H1 (cell line): Measurements from ENCODE around the gene CRABP2. TPM values are rescaled to one million over a fixed set of nuclear protein-coding genes. Genes with fewer than 3 reads are reported as not detected.

ENCODE experiments used
- POU5F1 ChIP-seq: IDR thresholded peaks from 2 replicates; pipeline ENCODE4 v1.6.1; 2011; ENCODE audit warnings: low read depth, mild to moderate bottlenecking, low read length, moderate library complexity
- RXRA ChIP-seq: IDR thresholded peaks from 2 replicates; pipeline ENCODE4 v1.6.1; 2011; ENCODE audit warnings: low read depth, mild to moderate bottlenecking, low read length, moderate library complexity; ENCODE audit not compliant: insufficient read depth
- SIN3A ChIP-seq, 2 experiments: IDR thresholded peaks in 1 of 2; conservative IDR thresholded peaks in 1 of 2; 2 replicates each; pipeline ENCODE4 v1.6.1; 2011 to 2012; ENCODE audit warnings: low read length in 2 of 2, improper control_type of control experiment in 1 of 2, low read depth in 1 of 2, mild to moderate bottlenecking in 1 of 2
- TCF12 ChIP-seq: IDR thresholded peaks from 2 replicates; pipeline ENCODE4 v1.6.1; 2011; ENCODE audit warnings: low read depth, mild to moderate bottlenecking, low read length
- polyA plus RNA-seq, 7 experiments: library from polyadenylated mRNA; depleted of rRNA in 3 of 7; stranded (reverse) in 5 of 7; unstranded in 2 of 7; fragments of >200 nt in 5 of 7; fragments of 200-250 nt in 2 of 7; gene quantifications; 1 replicate in 5 of 7; 2 replicates in 1 of 7; 4 replicates in 1 of 7; pipeline versions ENCODE4 v1.2.1 to v1.2.3, GENCODE V29; 2011 to 2013; ENCODE audit warnings: missing spikeins in 2 of 7, mixed read lengths in 2 of 7
- total RNA-seq: library from RNA; stranded (reverse); fragmentation: NEBNext Ultra II Directional; extraction: Animal tissue kit (Norgen Biotek cat#: 25700); gene quantifications from 2 replicates; pipeline ENCODE4 v1.2.1, GENCODE V29; 2021

Gene CRABP2
- total and polyA plus RNA-seq, 2 of the 8 experiments (the other 6 are each of a cell fraction or from before 2014, with no cell fraction given), result 69.2 to 119 TPM

DNA sequence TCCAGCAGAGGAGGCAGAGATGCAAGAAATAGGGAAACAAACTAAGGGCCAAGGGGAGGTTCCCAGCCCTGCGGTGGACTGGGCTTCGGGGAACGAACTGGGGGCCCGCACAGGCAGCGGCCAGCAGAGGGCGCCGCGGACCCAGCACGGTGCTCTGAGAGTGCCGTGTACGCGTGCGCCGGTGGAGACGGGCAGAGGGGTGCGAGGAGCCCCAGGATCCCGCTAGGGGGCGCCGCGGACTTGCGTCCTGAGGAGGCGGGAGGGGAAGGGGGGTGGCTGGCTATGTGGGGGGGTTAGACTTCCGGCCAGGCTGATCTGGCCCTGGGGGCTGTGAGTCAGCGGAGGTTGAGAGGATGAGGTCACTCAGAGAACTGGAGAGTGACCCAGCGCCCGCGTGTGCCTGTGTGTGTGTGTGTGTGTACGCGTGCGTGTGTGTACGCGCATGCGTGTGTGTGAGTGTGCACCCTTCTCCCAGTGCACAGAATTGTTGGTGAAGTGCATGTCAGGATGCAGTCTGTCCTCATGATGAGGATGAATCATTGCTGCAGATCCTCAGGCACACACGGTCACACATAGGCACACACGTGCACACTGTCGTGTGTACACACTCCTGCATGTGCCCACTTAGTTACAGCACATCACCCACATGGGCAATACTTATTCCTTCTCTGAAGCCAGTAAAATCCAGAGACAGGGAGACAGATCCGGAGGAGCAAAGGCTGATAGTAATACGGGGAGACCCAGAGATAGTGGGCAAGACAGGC lies 45.2 kb downstream of the CRABP2 start (continued):
- TF ChIP-seq TCF12 (0 out of 2 replicates have a peak, but pooled peaks have one; percentile 39), RXRA (0 out of 2 replicates have a peak, but pooled peaks have one; percentile 18), SIN3A (conservative IDR thresholded peaks at IDR 0.05 in 1 of 2, IDR thresholded peaks at IDR 0.05 in 1 of 2; ENCODE audit: low read depth in 1 of 2, low read length in 2 of 2) (peak in 1 of 2 experiments; percentile 80; a peak in 2 of 4 replicates), POU5F1 (no peak)
